HAP-1 (cell line): ENCODE results near the gene GJD4.

Experiments used
- DNase-seq, 2 experiments: peaks; one replicate each; pipeline ENCODE4 v3.0.0-alpha.2; 2016 to 2020; ENCODE audit warnings: low spot score in 2 of 2
- H3K27me3 ChIP-seq: fragments of 250-450 bp; sonication (Bioruptor Pico); 2 replicates; pipeline ENCODE4 v1.5.1; 2020; ENCODE audit warnings: low read depth, mild to moderate bottlenecking, moderate library complexity
- H3K36me3 ChIP-seq: fragments of 250-450 bp; sonication (Bioruptor Pico); replicated peaks from 2 replicates; pipeline ENCODE4 v1.5.1; 2020; ENCODE audit warnings: mild to moderate bottlenecking
- H3K4me1 ChIP-seq: fragments of 250-450 bp; sonication (Bioruptor Pico); 2 replicates; pipeline ENCODE4 v1.5.1; 2020; ENCODE audit warnings: mild to moderate bottlenecking
- H3K4me3 ChIP-seq: fragments of 250-450 bp; sonication (Bioruptor Pico); 2 replicates; pipeline ENCODE4 v1.5.1; 2020; ENCODE audit warnings: mild to moderate bottlenecking, moderate library complexity
- H3K9me3 ChIP-seq: fragments of 250-450 bp; sonication (Bioruptor Pico); 2 replicates; pipeline ENCODE4 v1.5.1; 2020; ENCODE audit warnings: mild to moderate bottlenecking, moderate library complexity
- in situ Hi-C: fragments of 300-500 bp; cut with MboI; formaldehyde crosslinking; loops from 3 replicates; pipeline ENCODE4 v1.14.3; 2020; ENCODE audit warnings: low sequenced_read_pairs, inconsistent platforms, mixed read lengths

GJD4 gene

GRCh38 chr10:35605191-35605590, at the start of gene GJD4:
Gene GJD4 (plus strand): TSS chr10:35605341. CDS start chr10:35605568, 227 bp downstream.
- Histone ChIP-seq H3K9me3 (no peaks in the 10 kb centered on the region), H3K4me3 (no peak within 1 kb of the TSS), H3K27me3 (peaks cover 6% of the 10 kb centered on the region; the same call in 1 of the 2 replicates), H3K36me3 (no peaks in the 10 kb centered on the region), H3K4me1 (no peaks in the 10 kb centered on the region)
- in situ Hi-C loops, result no loop called here
- DNase-seq, result no peak

GRCh38 chr10:35555962-35556930, 48.9 kb upstream of the GJD4 start:
- H3K4me1 ChIP-seq, result no peaks in the 10 kb centered on the region
- no peak for DNase-seq
- H3K4me3 ChIP-seq, result no peak overlapping the region
- H3K9me3 ChIP-seq, result no peaks in the 10 kb centered on the region
- in situ Hi-C loops, result no loop called here
- no peaks in the 10 kb centered on the region for H3K27me3 ChIP-seq
- H3K36me3 ChIP-seq, result no peaks in the 10 kb centered on the region

- Histone ChIP-seq H3K27me3 (no peaks in the 10 kb centered on the region), H3K4me3 (no peak overlapping the region), H3K36me3 (no peaks in the 10 kb centered on the region), H3K9me3 (no peaks in the 10 kb centered on the region), H3K4me1 (no peaks in the 10 kb centered on the region)
- in situ Hi-C loops, result no loop called here
- no peak for DNase-seq
Measured at GRCh38 chr10:35558276-35558675, 46.9 kb upstream of the GJD4 start.

GRCh38 chr10:35559416-35559815, 45.7 kb upstream of the GJD4 start:
- H3K9me3 ChIP-seq, result no peaks in the 10 kb centered on the region
- H3K4me1 ChIP-seq, result no peaks in the 10 kb centered on the region
- H3K4me3 ChIP-seq, result no peak overlapping the region
- in situ Hi-C loops, result no loop called here
- H3K36me3 ChIP-seq, result no peaks in the 10 kb centered on the region
- DNase-seq, result no peak
- no peaks in the 10 kb centered on the region for H3K27me3 ChIP-seq

GRCh38 chr10:35561715-35562114, 43.4 kb upstream of the GJD4 start:
- Histone ChIP-seq H3K4me1 (no peaks in the 10 kb centered on the region), H3K9me3 (no peaks in the 10 kb centered on the region), H3K27me3 (no peaks in the 10 kb centered on the region), H3K4me3 (no peak overlapping the region), H3K36me3 (no peaks in the 10 kb centered on the region; the same call in 1 of the 2 replicates)
- in situ Hi-C loops, result loop anchor here (10.0 kb wide), 1 partner anchor 327 kb away; no protein-coding TSS in a partner anchor
- DNase-seq, result no peak

GRCh38 chr10:35562427-35562826, 42.7 kb upstream of the GJD4 start:
- no peaks in the 10 kb centered on the region for H3K4me1 ChIP-seq
- no peaks in the 10 kb centered on the region for H3K9me3 ChIP-seq
- H3K27me3 ChIP-seq, result no peaks in the 10 kb centered on the region
- no peak for DNase-seq
- no peak overlapping the region for H3K4me3 ChIP-seq
- H3K36me3 ChIP-seq, result no peaks in the 10 kb centered on the region; the same call in 1 of the 2 replicates
- in situ Hi-C loops, result loop anchor here (10.0 kb wide), 1 partner anchor 328 kb away; no protein-coding TSS in a partner anchor

- in situ Hi-C loops, result loop anchor here (10.0 kb wide), 1 partner anchor 329 kb away; no protein-coding TSS in a partner anchor
Measured at GRCh38 chr10:35563261-35563891, 41.8 kb upstream of the GJD4 start.

GRCh38 chr10:35564341-35564968, 40.7 kb upstream of the GJD4 start:
- no peaks in the 10 kb centered on the region for H3K9me3 ChIP-seq
- H3K36me3 ChIP-seq, result no peaks in the 10 kb centered on the region; the same call in 1 of the 2 replicates
- no peak overlapping the region for H3K4me3 ChIP-seq
- in situ Hi-C loops, result loop anchor here (10.0 kb wide), 1 partner anchor 330 kb away; no protein-coding TSS in a partner anchor
- H3K27me3 ChIP-seq, result no peaks in the 10 kb centered on the region
- no peak for DNase-seq
- no peaks in the 10 kb centered on the region for H3K4me1 ChIP-seq

More at GRCh38 chr10:35563261-35563891, 41.8 kb upstream of the GJD4 start:
- Histone ChIP-seq H3K4me3 (no peak overlapping the region), H3K4me1 (no peaks in the 10 kb centered on the region), H3K36me3 (no peaks in the 10 kb centered on the region; the same call in 1 of the 2 replicates), H3K9me3 (no peaks in the 10 kb centered on the region), H3K27me3 (no peaks in the 10 kb centered on the region)
- DNase-seq, result peak; percentile 70 to 75

GRCh38 chr10:35565602-35566081, 39.5 kb upstream of the GJD4 start:
- Histone ChIP-seq H3K9me3 (no peaks in the 10 kb centered on the region), H3K4me1 (no peaks in the 10 kb centered on the region), H3K27me3 (no peaks in the 10 kb centered on the region), H3K4me3 (no peak overlapping the region), H3K36me3 (no peaks in the 10 kb centered on the region; the same call in 1 of the 2 replicates)
- in situ Hi-C loops, result loop anchor here (10.0 kb wide), 1 partner anchor 331 kb away; no protein-coding TSS in a partner anchor
- no peak for DNase-seq

GRCh38 chr10:35567951-35568350, 37.2 kb upstream of the GJD4 start:
- Histone ChIP-seq H3K4me1 (no peaks in the 10 kb centered on the region), H3K36me3 (no peaks in the 10 kb centered on the region; the same call in 1 of the 2 replicates)
- in situ Hi-C loops, result loop anchor here (10.0 kb wide), 1 partner anchor 333 kb away; no protein-coding TSS in a partner anchor

GRCh38 chr10:35568483-35569015, 36.6 kb upstream of the GJD4 start:
- in situ Hi-C loops, result loop anchor here (10.0 kb wide), 1 partner anchor 334 kb away; no protein-coding TSS in a partner anchor
- no peaks in the 10 kb centered on the region for H3K4me1 ChIP-seq
- no peak overlapping the region for H3K4me3 ChIP-seq
- no peak for DNase-seq
- no peaks in the 10 kb centered on the region for H3K27me3 ChIP-seq
- H3K36me3 ChIP-seq, result no peaks in the 10 kb centered on the region; the same call in 1 of the 2 replicates
- no peaks in the 10 kb centered on the region for H3K9me3 ChIP-seq

More at GRCh38 chr10:35567951-35568350, 37.2 kb upstream of the GJD4 start:
- Histone ChIP-seq H3K9me3 (no peaks in the 10 kb centered on the region), H3K4me3 (no peak overlapping the region), H3K27me3 (no peaks in the 10 kb centered on the region)
- no peak for DNase-seq

GRCh38 chr10:35569111-35569707, 35.9 kb upstream of the GJD4 start:
- in situ Hi-C loops, result loop anchor here (10.0 kb wide), 1 partner anchor 334 kb away; no protein-coding TSS in a partner anchor
- no peaks in the 10 kb centered on the region for H3K27me3 ChIP-seq
- H3K4me1 ChIP-seq, result no peaks in the 10 kb centered on the region
- no peaks in the 10 kb centered on the region; the same call in 1 of the 2 replicates for H3K36me3 ChIP-seq
- H3K4me3 ChIP-seq, result no peak overlapping the region
- DNase-seq, result no peak
- no peaks in the 10 kb centered on the region for H3K9me3 ChIP-seq
